Lung (tissue), 12 donors: ENCODE results near the gene DGKH. TPM values are rescaled to one million over a fixed set of nuclear protein-coding genes. Genes with fewer than 3 reads are reported as not detected.
A peak's percentile ranks its signal among the peaks of the same experiment; 100 is the strongest.

Experiments
- ATAC-seq: fragments of 200-7000 bp; cut with Tn5 transposase; one replicate; pipeline ENCODE4 v1.9.1; 2020; ENCODE audit warnings: moderate number of reproducible peaks; ENCODE audit not compliant: insufficient read depth, low FRiP score
- DNase-seq, 3 donors: peaks; one replicate each; pipeline ENCODE4 v3.0.0-alpha.2; 2013 to 2017
- H3K27ac ChIP-seq, 2 donors: one replicate each; pipeline ENCODE4 v1.5.1; 2013; ENCODE audit warnings: mild to moderate bottlenecking in 2 of 2, moderate library complexity in 2 of 2, control low read depth in 1 of 2, inconsistent platforms in 1 of 2, low read depth in 1 of 2, low read length in 1 of 2
- H3K27me3 ChIP-seq, 3 donors: one replicate each; pipeline ENCODE4 v1.5.1; 2013; ENCODE audit warnings: low read length in 2 of 3; ENCODE audit not compliant: control insufficient read depth in 3 of 3, insufficient read depth in 3 of 3
- H3K36me3 ChIP-seq, 4 donors: one replicate each; pipeline ENCODE4 v1.5.1; 2013; ENCODE audit warnings: low read length in 4 of 4, mild to moderate bottlenecking in 1 of 4, moderate library complexity in 1 of 4; ENCODE audit not compliant: control insufficient read depth in 4 of 4, insufficient read depth in 4 of 4
- H3K4me1 ChIP-seq, 5 donors: one replicate each; pipeline ENCODE4 v1.5.1; 2013; ENCODE audit warnings: low read length in 5 of 5, mild to moderate bottlenecking in 2 of 5, moderate library complexity in 1 of 5; ENCODE audit not compliant: control insufficient read depth in 5 of 5, insufficient read depth in 5 of 5
- H3K4me3 ChIP-seq: one replicate; pipeline ENCODE4 v1.5.1; 2013; ENCODE audit warnings: mild to moderate bottlenecking, control low read depth, moderate library complexity
- H3K9ac ChIP-seq, 2 donors: one replicate each; pipeline ENCODE4 v1.5.1; 2013; ENCODE audit warnings: low read length in 2 of 2, control low read depth in 1 of 2; ENCODE audit not compliant: insufficient read depth in 1 of 2
- H3K9me3 ChIP-seq, 4 donors: one replicate each; pipeline ENCODE4 v1.5.1; 2013; ENCODE audit warnings: low read length in 3 of 4, mild to moderate bottlenecking in 1 of 4, moderate library complexity in 1 of 4; ENCODE audit not compliant: control insufficient read depth in 4 of 4, insufficient read depth in 3 of 4
- WGBS, 2 donors: extraction: QIAGEN DNeasy Blood & Tissue Kit; methylation state at CpG; one replicate each; pipeline ENCODE4 v1.1.7; 2013; 5-methylcytosine and 5-hydroxymethylcytosine counted together
- polyA plus RNA-seq, 2 donors: library from polyadenylated mRNA; stranded (reverse); fragments of 200-250 nt; gene quantifications; one replicate each; pipeline ENCODE4 v1.2.1, GENCODE V29; 2013
- total RNA-seq, 2 donors: library from RNA; depleted of rRNA in 1 of 2; stranded (reverse); fragments of >200 nt in 1 of 2; gene quantifications; one replicate each; pipeline ENCODE4 v1.2.1, GENCODE V29; 2014 to 2021
- TF ChIP-seq, protein P1 (sequence below): IDR thresholded peaks from 2 replicates; pipeline ENCODE4 v1.5.1; 2012; ENCODE audit warnings: mild to moderate bottlenecking; ENCODE audit errors: control extremely low read depth, extremely low read depth
- donor health status: control.
- donor health status: control.
- donor health status: Bipolar disorder and iron deficiency.
- donor health status: healthy.
- donor health status: DM: yes; HTN: yes; CAD: no.

The DGKH gene
- total and polyA plus RNA-seq, 4 donors: 2.2 to 33.1 (median 11.4) TPM

DNA sequence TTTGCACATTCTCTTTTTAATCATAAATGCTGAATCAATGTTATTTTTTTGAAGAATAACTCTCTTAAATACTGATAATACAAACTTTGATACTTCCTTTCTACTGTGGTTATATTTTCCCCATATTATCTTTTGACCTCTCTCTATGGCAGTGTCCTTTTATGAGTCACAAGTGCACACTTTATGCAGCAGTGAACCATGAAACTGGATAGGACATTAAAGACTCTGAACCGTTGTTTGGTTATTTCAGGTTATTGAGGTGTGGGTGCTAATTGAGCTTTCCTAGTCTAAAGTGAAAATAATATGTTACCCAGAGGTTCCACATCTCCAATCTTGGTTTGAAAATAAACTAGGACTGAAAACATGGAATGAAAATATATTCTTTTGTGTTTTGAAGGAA is 71.4 kb downstream of the DGKH start:
- DNase-seq: no peak
- TF ChIP-seq, protein P1, sequence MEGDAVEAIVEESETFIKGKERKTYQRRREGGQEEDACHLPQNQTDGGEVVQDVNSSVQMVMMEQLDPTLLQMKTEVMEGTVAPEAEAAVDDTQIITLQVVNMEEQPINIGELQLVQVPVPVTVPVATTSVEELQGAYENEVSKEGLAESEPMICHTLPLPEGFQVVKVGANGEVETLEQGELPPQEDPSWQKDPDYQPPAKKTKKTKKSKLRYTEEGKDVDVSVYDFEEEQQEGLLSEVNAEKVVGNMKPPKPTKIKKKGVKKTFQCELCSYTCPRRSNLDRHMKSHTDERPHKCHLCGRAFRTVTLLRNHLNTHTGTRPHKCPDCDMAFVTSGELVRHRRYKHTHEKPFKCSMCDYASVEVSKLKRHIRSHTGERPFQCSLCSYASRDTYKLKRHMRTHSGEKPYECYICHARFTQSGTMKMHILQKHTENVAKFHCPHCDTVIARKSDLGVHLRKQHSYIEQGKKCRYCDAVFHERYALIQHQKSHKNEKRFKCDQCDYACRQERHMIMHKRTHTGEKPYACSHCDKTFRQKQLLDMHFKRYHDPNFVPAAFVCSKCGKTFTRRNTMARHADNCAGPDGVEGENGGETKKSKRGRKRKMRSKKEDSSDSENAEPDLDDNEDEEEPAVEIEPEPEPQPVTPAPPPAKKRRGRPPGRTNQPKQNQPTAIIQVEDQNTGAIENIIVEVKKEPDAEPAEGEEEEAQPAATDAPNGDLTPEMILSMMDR: no peak
- Histone ChIP-seq H3K9me3 (no peaks in the 10 kb centered on the region), H3K9ac (no peak overlapping the region), H3K36me3 (no peaks in the 10 kb centered on the region), H3K4me1 (peaks cover 0 to 12% (median 5%) of the 10 kb centered on the region in 5 donors), H3K27ac (no peak overlapping the region), H3K4me3 (no peak overlapping the region), H3K27me3 (no peaks in the 10 kb centered on the region)
- 82 to 93% methylated on average over 1 of the region's 1 CpG for WGBS, 2 donors
- ATAC-seq: no peak

DNA sequence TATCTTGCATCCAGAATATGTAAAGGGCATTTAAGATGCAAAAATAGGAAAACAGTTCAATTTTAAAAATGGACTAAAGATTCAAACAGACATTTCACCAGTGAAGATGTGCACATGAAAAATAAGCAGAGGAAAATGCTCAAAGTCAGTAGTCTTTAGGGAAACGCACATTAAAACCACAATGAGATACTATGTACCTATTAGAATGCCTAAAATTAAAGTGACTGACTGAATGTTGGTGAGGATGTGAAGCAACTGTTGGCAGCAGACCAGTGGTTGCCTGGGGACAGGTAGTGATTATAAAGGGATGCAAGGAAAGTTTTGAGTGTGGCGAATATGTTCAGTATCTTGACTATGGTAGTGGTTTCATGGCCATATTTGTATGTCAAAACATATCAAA is 75.2 kb downstream of the DGKH start:
- no peaks in the 10 kb centered on the region for H3K27me3 ChIP-seq
- no peaks in the 10 kb centered on the region for H3K9me3 ChIP-seq
- ATAC-seq (no peak), DNase-seq (no peak)
- 95 to 96% methylated on average over 2 of the region's 2 CpGs for WGBS, 2 donors
- peaks cover 0 to 10% (median 3%) of the 10 kb centered on the region in 5 donors for H3K4me1 ChIP-seq
- no peak overlapping the region for H3K9ac ChIP-seq
- H3K27ac ChIP-seq: no peak overlapping the region
- H3K4me3 ChIP-seq: no peak overlapping the region
- H3K36me3 ChIP-seq: no peaks in the 10 kb centered on the region
- TF ChIP-seq, protein P1: no peak

GRCh38 chr13:42125046-42125445 is 76.6 kb downstream of the DGKH start:
- DNase-seq (peak in 2 of 3 donors; percentile 80 to 86), ATAC-seq (no peak)
- Histone ChIP-seq H3K9me3 (peaks cover 0 to 2% (median 0%) of the 10 kb centered on the region in 4 donors), H3K4me1 (peaks cover 0 to 10% (median 3%) of the 10 kb centered on the region in 5 donors), H3K9ac (no peak overlapping the region), H3K36me3 (peaks cover under 1 to 5% (median 2%) of the 10 kb centered on the region in 4 donors), H3K27ac (no peak overlapping the region), H3K4me3 (no peak overlapping the region), H3K27me3 (no peaks in the 10 kb centered on the region)
- TF ChIP-seq, protein P1: no peak
- 83 to 87% methylated on average over 2 of the region's 2 CpGs for WGBS, 2 donors

GRCh38 chr13:42127047-42127446 is 78.6 kb downstream of the DGKH start:
- WGBS, 2 donors: 97 to 98% methylated on average over 3 of the region's 3 CpGs
- no peak overlapping the region for H3K9ac ChIP-seq

More at GRCh38 chr13:42127047-42127446, 78.6 kb downstream of the DGKH start:
- TF ChIP-seq, protein P1: no peak
- DNase-seq (no peak), ATAC-seq (no peak)
- Histone ChIP-seq H3K27ac (no peak overlapping the region), H3K9me3 (peaks cover 0 to 2% (median 0%) of the 10 kb centered on the region in 4 donors), H3K4me1 (peaks cover 0 to 10% (median 3%) of the 10 kb centered on the region in 5 donors), H3K36me3 (peaks cover 6 to 11% (median 8%) of the 10 kb centered on the region in 4 donors), H3K27me3 (no peaks in the 10 kb centered on the region), H3K4me3 (no peak overlapping the region)
